ENCODE results near the gene BCL2L2.

BCL2L2 gene

DNA sequence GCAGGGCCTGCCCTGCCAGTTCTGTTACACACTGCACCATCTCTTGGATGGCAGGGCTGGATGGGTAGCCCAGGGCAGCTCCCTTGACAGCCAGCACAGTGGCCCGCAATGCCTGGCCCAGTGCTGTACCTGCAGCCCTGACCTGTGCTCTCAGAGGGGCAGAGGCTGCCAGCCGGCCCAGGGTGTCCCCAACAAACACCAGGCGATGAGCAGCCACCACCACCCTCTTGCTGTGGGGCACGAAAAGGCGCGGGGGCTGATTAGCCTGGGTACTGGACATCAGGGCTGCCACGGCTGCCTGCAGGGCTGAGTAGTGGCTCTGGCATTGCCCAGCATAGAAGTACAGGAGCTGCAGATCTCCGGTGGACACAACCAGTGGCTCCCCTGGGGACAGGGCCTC lies 50.6 kb downstream of the BCL2L2 start:
- no peak for DNase-seq

DNA sequence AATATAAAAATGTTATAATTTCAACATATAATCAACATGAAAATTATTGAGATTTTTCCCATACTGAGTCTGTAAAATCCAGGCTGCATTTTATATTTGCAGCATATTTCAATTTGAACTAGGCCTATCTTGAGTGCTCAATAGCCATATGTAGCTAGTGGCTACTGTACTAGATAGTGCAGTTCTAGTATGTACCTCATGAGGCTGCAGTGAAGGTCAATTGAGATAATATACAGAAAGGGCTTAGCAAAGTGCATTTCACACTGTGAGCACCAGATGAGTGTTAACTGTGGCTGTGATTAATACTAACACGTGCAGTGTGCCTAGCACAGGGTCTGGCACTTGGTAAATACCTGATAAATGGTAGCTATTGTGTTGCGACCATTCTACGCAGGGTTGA lies 51.4 kb downstream of the BCL2L2 start:
- DNase-seq, result no peak

DNA sequence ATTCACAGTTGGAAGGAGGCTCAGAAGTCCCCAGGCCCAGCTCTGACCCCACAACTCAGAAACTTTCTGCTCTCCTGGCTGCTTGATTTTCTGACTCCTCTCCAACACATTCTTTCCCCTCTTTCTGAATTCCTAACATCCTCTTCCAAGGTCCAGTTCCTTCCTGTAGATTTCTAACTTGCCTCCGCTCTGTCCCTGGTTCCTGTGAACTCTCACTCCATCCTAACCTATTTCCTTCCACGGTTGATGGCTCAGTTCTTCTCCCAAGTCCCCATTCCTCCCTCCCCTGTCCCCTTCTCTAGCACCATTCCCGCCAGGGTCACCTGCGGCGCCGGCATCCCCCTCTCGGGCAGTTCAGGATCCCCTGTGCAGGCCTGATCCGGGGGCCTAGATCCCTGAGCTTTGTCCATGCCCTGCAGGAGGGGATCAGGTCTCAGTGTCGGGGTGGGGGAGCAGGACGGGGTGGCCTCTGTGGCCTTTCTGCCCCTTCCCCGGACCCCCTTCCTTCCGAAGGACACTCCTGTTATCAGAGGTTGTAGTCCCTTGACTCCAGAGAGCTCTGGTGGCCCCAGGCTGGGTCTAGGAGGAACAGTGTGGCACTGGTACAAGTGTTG lies 52.0 kb downstream of the BCL2L2 start:
- no peak for DNase-seq

DNA sequence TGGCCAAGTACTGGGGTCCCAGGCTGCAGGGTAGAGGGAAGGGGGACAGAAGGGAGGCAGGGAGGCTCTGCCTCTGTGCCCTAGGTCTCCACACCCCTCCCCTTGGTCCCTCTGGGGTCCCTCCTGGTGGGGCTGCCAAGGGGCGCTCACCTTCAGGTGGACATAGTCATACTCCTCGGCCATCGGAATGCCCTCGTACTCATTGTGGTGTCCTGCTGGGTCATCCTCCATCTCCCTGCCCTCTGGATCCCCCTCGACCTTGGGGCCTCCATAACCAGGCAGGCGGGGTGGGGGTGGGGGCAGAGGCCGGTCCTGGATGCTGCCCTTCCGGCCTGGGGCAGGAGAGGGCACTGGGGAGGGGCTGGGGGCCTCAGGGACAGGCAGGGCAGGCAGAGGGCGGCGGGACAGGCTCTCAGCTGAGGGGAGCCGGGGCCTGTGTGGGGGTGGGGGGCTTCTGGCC lies 52.6 kb downstream of the BCL2L2 start:
- no peak for DNase-seq

DNA sequence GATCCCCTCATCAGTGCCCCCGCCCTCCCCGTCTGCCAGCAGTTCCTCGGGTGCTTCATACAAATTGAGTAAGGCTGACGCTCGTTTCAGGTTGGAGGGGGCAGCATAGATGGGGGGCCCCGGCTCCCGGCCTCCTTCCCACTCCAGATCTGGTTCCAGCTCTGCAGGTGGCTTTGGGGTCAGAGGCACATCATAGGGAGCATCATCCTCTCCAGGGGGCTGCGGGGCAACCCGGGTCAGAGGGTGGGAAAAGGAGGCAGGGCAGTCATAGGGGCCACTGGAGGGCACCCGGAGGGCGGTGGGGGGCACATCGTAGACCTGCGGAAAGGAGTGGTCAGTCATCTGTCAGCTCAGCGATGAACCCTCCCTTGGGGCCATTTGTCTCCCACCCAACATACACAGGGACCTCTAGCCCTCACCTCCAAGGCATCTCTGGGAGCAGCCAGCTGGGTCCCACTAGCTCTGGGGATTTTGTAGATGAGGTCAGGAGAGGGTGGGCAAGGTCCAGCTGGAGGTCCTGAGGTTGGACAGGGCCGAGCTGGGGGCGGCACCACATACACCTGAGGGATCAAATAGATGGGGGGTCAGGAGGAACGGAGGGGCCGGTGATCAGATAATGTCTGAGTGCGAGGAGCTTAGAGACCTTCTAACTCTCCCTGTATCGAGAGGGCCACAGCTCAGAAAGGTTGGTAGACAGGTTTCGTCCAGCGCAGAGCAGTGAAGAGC lies 53.3 kb downstream of the BCL2L2 start:
- DNase-seq, result no peak

DNA sequence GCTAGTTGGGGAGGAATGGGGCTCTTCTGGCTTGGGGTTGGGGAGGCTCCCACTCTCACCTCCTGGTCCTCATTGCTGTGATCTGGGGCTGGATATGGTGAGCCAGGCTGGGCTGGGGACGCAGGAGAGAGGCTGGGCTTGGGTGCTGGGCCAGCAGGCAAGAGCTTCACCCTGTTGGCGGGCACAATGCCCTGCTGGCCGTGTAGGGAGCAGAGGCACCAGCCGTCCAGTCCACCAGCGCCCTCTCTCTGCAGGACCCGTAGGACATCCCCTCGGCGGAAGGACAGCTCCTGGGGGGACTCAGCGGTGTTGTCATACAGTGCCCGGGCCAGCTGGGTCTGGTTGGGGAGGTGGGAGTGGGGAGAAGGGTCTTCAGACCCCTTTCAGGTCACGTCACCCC lies 53.9 kb downstream of the BCL2L2 start:
- DNase-seq, result no peak

DNA sequence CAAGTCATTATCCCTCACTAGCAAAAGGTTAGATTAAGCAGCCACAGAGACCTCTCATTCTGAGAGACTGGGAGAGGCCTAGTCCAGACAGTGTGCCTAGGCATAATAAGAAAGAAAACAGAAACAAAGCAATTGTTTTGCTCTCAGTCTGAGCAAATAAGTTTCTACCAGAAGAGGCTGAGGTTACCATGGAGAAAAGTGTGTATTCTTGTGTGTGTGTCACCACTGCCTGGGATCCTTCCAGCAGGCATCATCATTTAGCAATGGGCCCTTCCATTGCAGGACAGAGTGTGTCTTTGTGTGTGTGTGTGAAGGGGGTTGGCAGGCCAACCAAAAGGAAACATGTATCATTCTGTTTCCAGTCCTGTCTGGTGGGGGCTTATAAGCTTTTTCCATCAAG lies 54.7 kb downstream of the BCL2L2 start:
- DNase-seq, result no peak
